ENCODE measurements around the gene RNF123. TPM values are rescaled to one million over a fixed set of nuclear protein-coding genes. Genes with fewer than 3 reads are reported as not detected.

RNF123 gene
- total and polyA plus RNA-seq, 4 donors, result 34.3 to 104 (median 40.2) TPM

DNA sequence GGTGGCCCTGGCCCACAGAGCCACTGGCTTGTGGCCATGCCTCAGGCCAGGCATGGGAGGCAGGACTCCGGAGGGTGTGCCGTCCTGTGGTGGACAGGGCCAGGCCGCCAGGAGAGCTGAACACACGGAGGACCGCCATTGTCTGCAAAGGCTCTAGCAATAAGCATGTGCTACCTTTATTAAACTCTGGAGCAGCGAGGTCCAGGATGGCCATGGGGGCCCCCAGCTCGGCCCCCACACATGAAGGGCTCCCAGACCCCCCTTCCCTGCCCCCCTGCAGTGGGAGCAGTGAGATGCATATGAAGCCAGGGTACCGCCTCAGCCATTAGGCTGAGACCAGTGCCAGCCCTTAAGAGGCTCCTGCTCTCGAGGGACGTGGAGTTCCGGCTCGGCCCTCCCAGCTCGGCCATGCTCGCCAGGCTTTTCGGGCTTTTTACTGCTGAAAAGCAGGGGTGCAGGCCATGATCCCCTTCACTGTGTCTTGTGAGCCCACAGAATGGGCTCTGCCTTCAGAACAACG lies 27.4 kb downstream of the RNF123 start:
- Histone ChIP-seq H3K27me3 (ENCODE audit: control insufficient read depth in 4 of 4, insufficient read depth in 4 of 4, low read length in 3 of 4) (no peaks in the 10 kb centered on the region), H3K9me3 (ENCODE audit: control insufficient read depth in 4 of 4, low read length in 3 of 4) (no peaks in the 10 kb centered on the region), H3K4me1 (ENCODE audit: control insufficient read depth in 4 of 4, insufficient read depth in 4 of 4, low read length in 3 of 4) (peaks cover 2 to 14% (median 7%) of the 10 kb centered on the region in 4 donors), H3K9ac (ENCODE audit: low read depth in 1 of 2, low read length in 2 of 2) (no peak overlapping the region), H3K36me3 (ENCODE audit: control insufficient read depth in 4 of 4, insufficient read depth in 3 of 4, low read depth in 1 of 4, low read length in 3 of 4) (peaks cover 6 to 69% (median 21%) of the 10 kb centered on the region in 4 donors), H3K27ac (ENCODE audit: low read depth in 1 of 2, low read length in 2 of 2) (no peak overlapping the region), H3K4me3 (ENCODE audit: low read depth in 1 of 3, low read length in 3 of 3) (no peak overlapping the region)
- no peak for TF ChIP-seq HNF4A (conservative IDR thresholded peaks at IDR 0.05)
- no peak for TF ChIP-seq ZBTB33 (IDR thresholded peaks at IDR 0.05)
- TF ChIP-seq RAD21 (IDR thresholded peaks at IDR 0.05), result no peak
- TF ChIP-seq YY1 (IDR thresholded peaks at IDR 0.05), result no peak
- WGBS, result 97% methylated on average over 16 of the region's 16 CpGs
- no peak for DNase-seq (ENCODE audit: low spot score)

- Histone ChIP-seq H3K36me3 (ENCODE audit: control insufficient read depth in 4 of 4, insufficient read depth in 3 of 4, low read depth in 1 of 4, low read length in 3 of 4) (peaks cover 6 to 68% (median 23%) of the 10 kb centered on the region in 4 donors), H3K27me3 (ENCODE audit: control insufficient read depth in 4 of 4, insufficient read depth in 4 of 4, low read length in 3 of 4) (no peaks in the 10 kb centered on the region), H3K9me3 (ENCODE audit: control insufficient read depth in 4 of 4, low read length in 3 of 4) (no peaks in the 10 kb centered on the region), H3K9ac (ENCODE audit: low read depth in 1 of 2, low read length in 2 of 2) (no peak overlapping the region), H3K27ac (ENCODE audit: low read depth in 1 of 2, low read length in 2 of 2) (no peak overlapping the region), H3K4me3 (ENCODE audit: low read depth in 1 of 3, low read length in 3 of 3) (no peak overlapping the region), H3K4me1 (ENCODE audit: control insufficient read depth in 4 of 4, insufficient read depth in 4 of 4, low read length in 3 of 4) (peaks cover 4 to 18% (median 9%) of the 10 kb centered on the region in 4 donors)
- DNase-seq (ENCODE audit: low spot score), result no peak
- TF ChIP-seq EGR1 (IDR thresholded peaks at IDR 0.05; ENCODE audit: low read depth in 2 of 2) (no peak), NR2F2 (IDR thresholded peaks at IDR 0.05) (no peak), ATF3 (IDR thresholded peaks at IDR 0.05) (no peak), SP1 (IDR thresholded peaks at IDR 0.05) (no peak), TAF1 (conservative IDR thresholded peaks at IDR 0.05) (no peak), RAD21 (IDR thresholded peaks at IDR 0.05) (no peak), FOXA2 (IDR thresholded peaks at IDR 0.05) (no peak), GABPA (IDR thresholded peaks at IDR 0.05 in 1 of 2, conservative IDR thresholded peaks at IDR 0.05 in 1 of 2) (no peak), FOXA1 (IDR thresholded peaks at IDR 0.05) (no peak), JUND (IDR thresholded peaks at IDR 0.05) (no peak)
- WGBS, result 97% methylated on average over 14 of the region's 14 CpGs
These were observed 28.0 kb downstream of the RNF123 start for GRCh38 chr3:49717211-49717958.

GRCh38 chr3:49717959-49718857 lies 28.9 kb downstream of the RNF123 start:
- DNase-seq (ENCODE audit: low spot score), result no peak
- H3K27ac ChIP-seq (ENCODE audit: low read depth in 1 of 2, low read length in 2 of 2), result no peak overlapping the region
- no peak overlapping the region for H3K4me3 ChIP-seq (ENCODE audit: low read depth in 1 of 3, low read length in 3 of 3)
- H3K4me1 ChIP-seq (ENCODE audit: control insufficient read depth in 4 of 4, insufficient read depth in 4 of 4, low read length in 3 of 4), result peaks cover 4 to 27% (median 16%) of the 10 kb centered on the region in 4 donors
- no peaks in the 10 kb centered on the region for H3K9me3 ChIP-seq (ENCODE audit: control insufficient read depth in 4 of 4, low read length in 3 of 4)
- whole genome bisulfite sequencing, result 82% methylated on average over 75 of the region's 75 CpGs
- H3K27me3 ChIP-seq (ENCODE audit: control insufficient read depth in 4 of 4, insufficient read depth in 4 of 4, low read length in 3 of 4), result no peaks in the 10 kb centered on the region
- no peak overlapping the region for H3K9ac ChIP-seq (ENCODE audit: low read depth in 1 of 2, low read length in 2 of 2)
- peaks cover 6 to 60% (median 21%) of the 10 kb centered on the region in 4 donors for H3K36me3 ChIP-seq (ENCODE audit: control insufficient read depth in 4 of 4, insufficient read depth in 3 of 4, low read depth in 1 of 4, low read length in 3 of 4)
- TF ChIP-seq JUND (IDR thresholded peaks at IDR 0.05), result no peak
- no peak for TF ChIP-seq NR2F2 (IDR thresholded peaks at IDR 0.05)
- no peak for TF ChIP-seq EGR1 (IDR thresholded peaks at IDR 0.05; ENCODE audit: low read depth in 2 of 2)
- TF ChIP-seq RXRA (IDR thresholded peaks at IDR 0.05), result no peak
- TF ChIP-seq MAX (IDR thresholded peaks at IDR 0.05), result no peak
- TF ChIP-seq RAD21 (IDR thresholded peaks at IDR 0.05), result no peak
- no peak for TF ChIP-seq GABPA (IDR thresholded peaks at IDR 0.05 in 1 of 2, conservative IDR thresholded peaks at IDR 0.05 in 1 of 2)
- TF ChIP-seq FOXA2 (IDR thresholded peaks at IDR 0.05), result no peak
- TF ChIP-seq SP1 (IDR thresholded peaks at IDR 0.05), result no peak
- no peak for TF ChIP-seq YY1 (IDR thresholded peaks at IDR 0.05)
- no peak for TF ChIP-seq HNF4A (conservative IDR thresholded peaks at IDR 0.05)
- TF ChIP-seq ATF3 (IDR thresholded peaks at IDR 0.05), result no peak
- no peak for TF ChIP-seq FOXA1 (IDR thresholded peaks at IDR 0.05)
- no peak for TF ChIP-seq CTCF (IDR thresholded peaks at IDR 0.05; ENCODE audit: low read depth, low read length, missing input control)
- TF ChIP-seq TAF1 (conservative IDR thresholded peaks at IDR 0.05), result no peak
- TF ChIP-seq ZBTB33 (IDR thresholded peaks at IDR 0.05), result no peak
